ENCODE results near the gene GRID2. TPM values are rescaled to one million over a fixed set of nuclear protein-coding genes. Genes with fewer than 3 reads are reported as not detected.

GRID2 gene
- total and polyA plus RNA-seq, 2 of the 4 experiments (the other 2 are of a cell fraction) = under 0.01 TPM; not detected in 1

DNA sequence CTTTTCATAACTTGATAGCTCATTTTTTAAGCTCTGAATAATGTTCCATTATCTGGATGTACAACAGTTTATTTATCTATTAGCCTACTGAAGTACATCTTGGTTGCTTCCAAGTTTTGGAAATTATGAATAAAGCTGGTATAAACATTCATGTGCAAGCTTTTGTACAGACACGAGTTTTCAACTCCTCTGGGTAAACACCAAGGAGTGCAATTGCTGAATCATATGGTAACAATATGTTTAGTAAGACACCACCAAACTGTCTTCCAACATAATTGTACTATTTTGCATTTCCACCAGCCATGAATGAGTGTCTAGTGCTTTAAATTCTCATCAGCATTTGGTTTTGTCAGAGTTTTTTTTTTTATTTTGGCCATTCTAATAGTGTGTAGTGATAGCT lies 1258.1 kb downstream of the GRID2 start:
- in situ Hi-C loops (cut with MboI; ENCODE audit: low sequenced_read_pairs) = no loop called here
- Histone ChIP-seq H3K18ac (ENCODE audit: low read depth, low read length) (no peak overlapping the region), H2BK15ac (ENCODE audit: low read depth, low read length) (no peak overlapping the region), H2AFZ (replicated peaks; ENCODE audit: low read length, poor library complexity) (no peak overlapping the region), H4K20me1 (ENCODE audit: insufficient read depth, low read length) (no peaks in the 10 kb centered on the region), H3K4ac (ENCODE audit: low read depth, low read length) (no peak overlapping the region), H4K8ac (ENCODE audit: low read depth in 2 of 2, low read length in 2 of 2) (no peak overlapping the region), H3K9ac (ENCODE audit: low read depth, low read length) (no peak overlapping the region), H3K4me1 (ENCODE audit: control insufficient read depth, insufficient read depth, low read length) (no peaks in the 10 kb centered on the region), H3K27me3 (ENCODE audit: control insufficient read depth, insufficient read depth, low read length) (no peaks in the 10 kb centered on the region), H2BK120ac (ENCODE audit: low read depth, low read length) (no peak overlapping the region), H3K27ac (ENCODE audit: insufficient read depth, low read length) (no peak overlapping the region), H3K79me1 (ENCODE audit: low read depth in 1 of 2, low read length in 2 of 2) (no peaks in the 10 kb centered on the region), H3K4me3 (ENCODE audit: insufficient read depth, low read depth, low read length) (no peak overlapping the region), H2AK5ac (ENCODE audit: low read depth, low read length) (no peak overlapping the region), H3K36me3 (ENCODE audit: control insufficient read depth, insufficient read depth, low read length) (no peaks in the 10 kb centered on the region), H4K91ac (ENCODE audit: insufficient read depth, low read depth, low read length) (no peak overlapping the region), H4K5ac (ENCODE audit: low read depth, low read length) (no peak overlapping the region), H3K14ac (replicated peaks; ENCODE audit: low read depth, low read length) (no peak overlapping the region), H3K9me3 (ENCODE audit: control insufficient read depth, insufficient read depth, low read length) (no peaks in the 10 kb centered on the region), H3K4me2 (ENCODE audit: low read depth, low read length) (no peak overlapping the region), H3K9me1 (ENCODE audit: insufficient read depth, low read length) (no peaks in the 10 kb centered on the region), H3K23ac (ENCODE audit: low read depth, low read length) (no peak overlapping the region), H3K56ac (ENCODE audit: extremely low read depth, insufficient read depth, low read length) (no peak overlapping the region), H2BK5ac (ENCODE audit: low read depth, low read length, poor library complexity, severe bottlenecking) (no peak overlapping the region), H2BK20ac (ENCODE audit: low read depth, low read length) (no peak overlapping the region), H2AK9ac (replicated peaks; ENCODE audit: low read depth, low read length, poor library complexity) (no peak overlapping the region)
- ATAC-seq (ENCODE audit: low read depth) = no peak
- ChIA-PET CTCF (no interaction called here), POLR2A (ENCODE audit: unreplicated experiment) (no interaction called here)
- DNase-seq = no peak
- TF ChIP-seq MAFK (IDR thresholded peaks at IDR 0.05; ENCODE audit: low read depth, low read length) = no peak
- TF ChIP-seq RFX5 (IDR thresholded peaks at IDR 0.05; ENCODE audit: low read depth, low read length) = no peak
- TF ChIP-seq MAZ (IDR thresholded peaks at IDR 0.05; ENCODE audit: borderline replicate concordance, low read depth, low read length) = no peak
- no peak for TF ChIP-seq RCOR1 (IDR thresholded peaks at IDR 0.05; ENCODE audit: insufficient replicate concordance, low read length)
- no peak for TF ChIP-seq POLR2A (IDR thresholded peaks at IDR 0.05; ENCODE audit: low read depth, low read length)
- TF ChIP-seq, protein P1, sequence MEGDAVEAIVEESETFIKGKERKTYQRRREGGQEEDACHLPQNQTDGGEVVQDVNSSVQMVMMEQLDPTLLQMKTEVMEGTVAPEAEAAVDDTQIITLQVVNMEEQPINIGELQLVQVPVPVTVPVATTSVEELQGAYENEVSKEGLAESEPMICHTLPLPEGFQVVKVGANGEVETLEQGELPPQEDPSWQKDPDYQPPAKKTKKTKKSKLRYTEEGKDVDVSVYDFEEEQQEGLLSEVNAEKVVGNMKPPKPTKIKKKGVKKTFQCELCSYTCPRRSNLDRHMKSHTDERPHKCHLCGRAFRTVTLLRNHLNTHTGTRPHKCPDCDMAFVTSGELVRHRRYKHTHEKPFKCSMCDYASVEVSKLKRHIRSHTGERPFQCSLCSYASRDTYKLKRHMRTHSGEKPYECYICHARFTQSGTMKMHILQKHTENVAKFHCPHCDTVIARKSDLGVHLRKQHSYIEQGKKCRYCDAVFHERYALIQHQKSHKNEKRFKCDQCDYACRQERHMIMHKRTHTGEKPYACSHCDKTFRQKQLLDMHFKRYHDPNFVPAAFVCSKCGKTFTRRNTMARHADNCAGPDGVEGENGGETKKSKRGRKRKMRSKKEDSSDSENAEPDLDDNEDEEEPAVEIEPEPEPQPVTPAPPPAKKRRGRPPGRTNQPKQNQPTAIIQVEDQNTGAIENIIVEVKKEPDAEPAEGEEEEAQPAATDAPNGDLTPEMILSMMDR (conservative IDR thresholded peaks at IDR 0.05; ENCODE audit: low read depth, low read length) = no peak
- TF ChIP-seq SMC3 (IDR thresholded peaks at IDR 0.05; ENCODE audit: low read depth, low read length) = no peak
- BruUV-seq (replicated peaks) = no TSS peak
- dilution Hi-C loops (cut with HindIII; ENCODE audit: low sequenced_read_pairs, unreplicated experiment) = no loop called here
- no CpG with 5 or more reads among the region's 1 CpG for WGBS, 2 experiments (ENCODE audit: extremely low coverage in 2 of 2, insufficient read length in 1 of 2)
- intact Hi-C loops (cut with micrococcal nuclease) = no loop called here
